Measurements from ENCODE around the gene STKLD1. TPM values are rescaled to one million over a fixed set of nuclear protein-coding genes. Genes with fewer than 3 reads are reported as not detected.

Gene STKLD1
- total RNA-seq, 1 donor from 2014 or later = 1.2 TPM

GRCh38 chr9:133404454-133405002 lies 28.4 kb downstream of the STKLD1 start:
- Histone ChIP-seq H3K9me3 (no peaks in the 10 kb centered on the region), H3K36me3 (peaks cover 50% of the 10 kb centered on the region)
- intact Hi-C loops (cut with DNase I) = loop anchor here (5.0 kb wide), 1 partner anchor 78 kb away; no protein-coding TSS in a partner anchor

GRCh38 chr9:133405508-133406438 lies 29.6 kb downstream of the STKLD1 start:
- no peaks in the 10 kb centered on the region for H3K4me1 ChIP-seq
- no peaks in the 10 kb centered on the region for H3K9me3 ChIP-seq
- TF ChIP-seq CTCF (IDR thresholded peaks at IDR 0.05) = no peak
- DNase-seq (no peak), ATAC-seq (no peak)
- no peak overlapping the region for H3K4me3 ChIP-seq
- no peaks in the 10 kb centered on the region for H3K27me3 ChIP-seq
- H3K27ac ChIP-seq = no peak overlapping the region
- intact Hi-C loops (cut with DNase I) = loop anchor here (5.0 kb wide), 1 partner anchor 77 kb away; no protein-coding TSS in a partner anchor
- peaks cover 62% of the 10 kb centered on the region for H3K36me3 ChIP-seq

More at GRCh38 chr9:133404454-133405002, 28.4 kb downstream of the STKLD1 start:
- no peak overlapping the region for H3K4me3 ChIP-seq
- H3K4me1 ChIP-seq = no peaks in the 10 kb centered on the region
- no peak overlapping the region for H3K27ac ChIP-seq
- DNase-seq (no peak), ATAC-seq (no peak)
- TF ChIP-seq CTCF (IDR thresholded peaks at IDR 0.05) = no peak
- no peaks in the 10 kb centered on the region for H3K27me3 ChIP-seq

GRCh38 chr9:133406480-133407307 lies 30.5 kb downstream of the STKLD1 start:
- intact Hi-C loops (cut with DNase I) = loop anchor here (5.0 kb wide), 1 partner anchor 76 kb away; no protein-coding TSS in a partner anchor
- H3K36me3 ChIP-seq = peaks cover 70% of the 10 kb centered on the region
- DNase-seq = peak; percentile 89
- no peaks in the 10 kb centered on the region for H3K4me1 ChIP-seq
- H3K4me3 ChIP-seq = no peak overlapping the region
- H3K9me3 ChIP-seq = no peaks in the 10 kb centered on the region
- H3K27me3 ChIP-seq = no peaks in the 10 kb centered on the region
- H3K27ac ChIP-seq = no peak overlapping the region
- peak; percentile 93 for TF ChIP-seq CTCF (IDR thresholded peaks at IDR 0.05)
- ATAC-seq = peak; percentile 92

- Histone ChIP-seq H3K9me3 (no peaks in the 10 kb centered on the region), H3K27ac (no peak overlapping the region), H3K4me3 (no peak overlapping the region), H3K36me3 (peaks cover 83% of the 10 kb centered on the region), H3K4me1 (no peaks in the 10 kb centered on the region), H3K27me3 (no peaks in the 10 kb centered on the region)
- no peak for ATAC-seq
- DNase-seq = no peak
- intact Hi-C loops (cut with DNase I) = loop anchor here (5.0 kb wide), 1 partner anchor 74 kb away; no protein-coding TSS in a partner anchor
- no peak for TF ChIP-seq CTCF (IDR thresholded peaks at IDR 0.05)
Measured at GRCh38 chr9:133408042-133408441, 31.9 kb downstream of the STKLD1 start.

- no peak for TF ChIP-seq CTCF (IDR thresholded peaks at IDR 0.05)
- ATAC-seq (no peak), DNase-seq (no peak)
- Histone ChIP-seq H3K9me3 (no peaks in the 10 kb centered on the region), H3K4me3 (no peak overlapping the region), H3K27me3 (no peaks in the 10 kb centered on the region), H3K4me1 (peaks cover 16% of the 10 kb centered on the region), H3K36me3 (peaks cover 57% of the 10 kb centered on the region), H3K27ac (no peak overlapping the region)
- intact Hi-C loops (cut with DNase I) = no loop called here
Measured at GRCh38 chr9:133415170-133415569, 39.0 kb downstream of the STKLD1 start.

All from upper lobe of right lung (tissue), 1 donor.